ENCODE results near the gene OR52E4.

DNA sequence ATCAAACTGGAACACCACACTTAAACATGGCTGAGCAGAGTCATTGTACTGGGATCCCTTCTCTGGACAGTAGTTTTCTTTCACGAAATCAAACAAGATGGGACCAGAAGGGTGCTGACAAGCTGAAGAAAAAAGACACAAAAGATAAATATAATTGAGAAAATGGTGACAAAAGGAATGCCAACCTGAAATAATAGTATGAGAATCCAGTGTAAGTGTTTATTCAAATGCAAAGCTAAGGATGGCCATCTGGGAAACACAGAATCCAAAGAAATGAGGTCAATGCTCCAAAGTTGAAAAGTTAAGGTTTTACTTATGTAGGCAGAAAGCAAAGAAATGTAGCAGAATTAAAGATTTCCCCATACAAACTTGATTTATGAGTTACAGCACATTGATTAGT, 7.2 kb downstream of the OR52E4 start:
- TF ChIP-seq POLR2A (IDR thresholded peaks at IDR 0.05; ENCODE audit: low read depth, low read length), result no peak
- TF ChIP-seq POLR2AphosphoS5 (IDR thresholded peaks at IDR 0.05; ENCODE audit: low read depth, low read length), result no peak
- TF ChIP-seq TAF1 (IDR thresholded peaks at IDR 0.05; ENCODE audit: borderline replicate concordance, low read depth, low read length), result no peak
